H9 (cell line): Measurements from ENCODE around the gene BRI3. TPM values are rescaled to one million over a fixed set of nuclear protein-coding genes. Genes with fewer than 3 reads are reported as not detected.

ENCODE experiments used
- DNase-seq: peaks from one replicate; pipeline ENCODE4 v3.0.0-alpha.2; 2017
- H2AFZ ChIP-seq: one replicate; pipeline ENCODE4 v1.6.1; 2013; ENCODE audit warnings: mild to moderate bottlenecking, low read length, control low read depth, moderate library complexity
- H2AK5ac ChIP-seq: 2 replicates; pipeline ENCODE4 v1.6.1; 2013; ENCODE audit warnings: low read length, control low read depth, mixed read lengths; ENCODE audit not compliant: insufficient read length
- H2BK120ac ChIP-seq: one replicate; pipeline ENCODE4 v1.6.1; 2013; ENCODE audit warnings: low read depth, mild to moderate bottlenecking, low read length, control low read depth, inconsistent platforms; ENCODE audit not compliant: poor library complexity, severe bottlenecking
- H2BK12ac ChIP-seq: 2 replicates; pipeline ENCODE4 v1.6.1; 2013; ENCODE audit warnings: low read length, control low read depth, mixed read lengths, low read depth; ENCODE audit not compliant: insufficient read length
- H2BK15ac ChIP-seq: 2 replicates; pipeline ENCODE4 v1.6.1; 2013; ENCODE audit warnings: low read depth, low read length, control low read depth
- H2BK20ac ChIP-seq: one replicate; pipeline ENCODE4 v1.6.1; 2013; ENCODE audit warnings: low read depth, mild to moderate bottlenecking, low read length, control low read depth, inconsistent platforms; ENCODE audit not compliant: poor library complexity, severe bottlenecking
- H2BK5ac ChIP-seq: 2 replicates; pipeline ENCODE4 v1.6.1; 2013; ENCODE audit warnings: low read length, control low read depth, mixed read lengths; ENCODE audit not compliant: insufficient read length
- H3K14ac ChIP-seq: 2 replicates; pipeline ENCODE4 v1.6.1; 2013; ENCODE audit warnings: low read length, control low read depth; ENCODE audit not compliant: insufficient read depth
- H3K18ac ChIP-seq: 2 replicates; pipeline ENCODE4 v1.6.1; 2013; ENCODE audit warnings: low read depth, mild to moderate bottlenecking, mixed read lengths, low read length, control low read depth; ENCODE audit not compliant: insufficient read length
- H3K23ac ChIP-seq: 2 replicates; pipeline ENCODE4 v1.6.1; 2013; ENCODE audit warnings: low read length, control low read depth, mixed read lengths, low read depth; ENCODE audit not compliant: insufficient read length
- H3K23me2 ChIP-seq: 2 replicates; pipeline ENCODE4 v1.6.1; 2013; ENCODE audit warnings: low read depth, mild to moderate bottlenecking, mixed read lengths, low read length, control low read depth; ENCODE audit not compliant: insufficient read length, poor library complexity, severe bottlenecking
- H3K27ac ChIP-seq: 2 replicates; pipeline ENCODE4 v1.5.1; 2013; ENCODE audit warnings: low read length, control low read depth, mixed read lengths, low read depth; ENCODE audit not compliant: insufficient read length
- H3K27me3 ChIP-seq: 2 replicates; pipeline ENCODE4 v1.6.1; 2013; ENCODE audit warnings: low read length, control low read depth, inconsistent platforms; ENCODE audit not compliant: insufficient read depth
- H3K4ac ChIP-seq: 2 replicates; pipeline ENCODE4 v1.6.1; 2013; ENCODE audit warnings: low read depth, mild to moderate bottlenecking, control low read depth, inconsistent platforms, low read length, moderate library complexity
- H3K4me1 ChIP-seq: 2 replicates; pipeline ENCODE4 v1.6.1; 2013; ENCODE audit warnings: low read length, control low read depth, inconsistent platforms; ENCODE audit not compliant: insufficient read depth
- H3K4me2 ChIP-seq: 2 replicates; pipeline ENCODE4 v1.6.1; 2013; ENCODE audit warnings: low read length, control low read depth, mixed read lengths; ENCODE audit not compliant: insufficient read length, insufficient read depth
- H3K56ac ChIP-seq: 2 replicates; pipeline ENCODE4 v1.6.1; 2013; ENCODE audit warnings: low read depth, mild to moderate bottlenecking, mixed read lengths, low read length, control low read depth; ENCODE audit not compliant: insufficient read length
- H3K79me1 ChIP-seq: 2 replicates; pipeline ENCODE4 v1.6.1; 2013; ENCODE audit warnings: low read depth, mild to moderate bottlenecking, moderate library complexity, low read length, control low read depth, inconsistent platforms; ENCODE audit not compliant: insufficient read depth, poor library complexity, severe bottlenecking
- H3K79me2 ChIP-seq: 2 replicates; pipeline ENCODE4 v1.6.1; 2013; ENCODE audit warnings: low read length, control low read depth, inconsistent platforms; ENCODE audit not compliant: insufficient read depth
- H3K9ac ChIP-seq: 2 replicates; pipeline ENCODE4 v1.6.1; 2013; ENCODE audit warnings: low read length, control low read depth, mixed read lengths; ENCODE audit not compliant: insufficient read length; ENCODE audit errors: extremely low read depth
- H3K9me3 ChIP-seq: one replicate; pipeline ENCODE4 v1.6.1; 2013; ENCODE audit warnings: low read depth, low read length, inconsistent platforms; ENCODE audit not compliant: control insufficient read depth
- H3T11ph ChIP-seq: one replicate; pipeline ENCODE4 v1.6.1; 2013; ENCODE audit warnings: mild to moderate bottlenecking, low read length, control low read depth, inconsistent platforms
- H4K20me1 ChIP-seq: one replicate; pipeline ENCODE4 v1.6.1; 2013; ENCODE audit not compliant: control insufficient read depth, insufficient read length, insufficient read depth
- H4K5ac ChIP-seq: 2 replicates; pipeline ENCODE4 v1.6.1; 2013; ENCODE audit warnings: low read depth, mild to moderate bottlenecking, mixed read lengths, low read length, control low read depth; ENCODE audit not compliant: insufficient read length
- H4K8ac ChIP-seq: replicated peaks from 2 replicates; pipeline ENCODE4 v1.6.1; 2013; ENCODE audit warnings: low read length, control low read depth, mixed read lengths, low read depth; ENCODE audit not compliant: insufficient read length
- H4K91ac ChIP-seq: 2 replicates; pipeline ENCODE4 v1.6.1; 2013; ENCODE audit warnings: low read depth, mild to moderate bottlenecking, moderate library complexity, mixed read lengths, low read length, control low read depth; ENCODE audit not compliant: insufficient read length
- H3K27ac Mint-ChIP-seq, 3 experiments: 2 replicates in 2 of 3; 3 replicates in 1 of 3; pipeline ENCODE4 v1.8.0; 2020 to 2021; ENCODE audit warnings: mixed read lengths in 3 of 3, mild to moderate bottlenecking in 1 of 3, moderate library complexity in 1 of 3
- H3K27me3 Mint-ChIP-seq: 2 replicates; pipeline ENCODE4 v1.8.0; 2021; ENCODE audit warnings: low read depth, mild to moderate bottlenecking, moderate library complexity, mixed read lengths
- H3K36me3 Mint-ChIP-seq, 3 experiments: 2 replicates in 2 of 3; 3 replicates in 1 of 3; pipeline ENCODE4 v1.8.0; 2020 to 2021; ENCODE audit warnings: low read depth in 3 of 3, mixed read lengths in 3 of 3; ENCODE audit not compliant: insufficient read depth in 1 of 3
- H3K4me1 Mint-ChIP-seq, 2 experiments: 2 replicates each; pipeline ENCODE4 v1.8.0; 2020; ENCODE audit warnings: mixed read lengths in 2 of 2
- H3K4me3 Mint-ChIP-seq, 2 experiments: 2 replicates in 1 of 2; 3 replicates in 1 of 2; pipeline ENCODE4 v1.8.0; 2020 to 2021; ENCODE audit warnings: mild to moderate bottlenecking in 2 of 2, mixed read lengths in 2 of 2, moderate library complexity in 1 of 2
- H3K9me3 Mint-ChIP-seq, 2 experiments: 2 replicates in 1 of 2; 3 replicates in 1 of 2; pipeline ENCODE4 v1.8.0; 2020; ENCODE audit warnings: mild to moderate bottlenecking in 2 of 2, mixed read lengths in 2 of 2, moderate library complexity in 1 of 2
- CTCF ChIP-seq: fragments of 200-600 bp; sonication (generic); conservative IDR thresholded peaks from 3 replicates; pipeline ENCODE4 v1.8.0; 2021; ENCODE audit warnings: antibody characterized with exemption, mild to moderate bottlenecking
- WGBS: extraction: QIAGEN DNeasy Blood & Tissue Kit; methylation state at CpG from one replicate; pipeline ENCODE4 v1.1.7; 2013; ENCODE audit warnings: missing lambda C conversion rate, low lambda C conversion rate, mixed read lengths; ENCODE audit not compliant: insufficient read length; ENCODE audit errors: extremely low coverage; 5-methylcytosine and 5-hydroxymethylcytosine counted together
- total RNA-seq: library from RNA; stranded (reverse); gene quantifications from 2 replicates; pipeline ENCODE4 v1.2.1, GENCODE V29; 2021

Gene BRI3
- total RNA-seq, 1 experiment from 2014 or later = 102 TPM

GRCh38 chr7:98286701-98287485 is 5.4 kb downstream of the BRI3 start:
- peak; percentile 41 for DNase-seq
- Histone ChIP-seq H4K5ac (no peak overlapping the region), H3K79me1 (peaks cover 6% of the 10 kb centered on the region), H3K9ac (no peak overlapping the region), H3K4ac (no peak overlapping the region), H3K4me1 (no peaks in the 10 kb centered on the region; the same call in 1 of the 2 replicates), H3K9me3 (no peaks in the 10 kb centered on the region), H4K91ac (no peak overlapping the region), H3K79me2 (peaks cover 2% of the 10 kb centered on the region; the same call in 1 of the 2 replicates), H3K4me2 (no peak overlapping the region), H2BK120ac (no peak overlapping the region), H2BK15ac (no peak overlapping the region), H3K18ac (no peak overlapping the region), H4K20me1 (no peaks in the 10 kb centered on the region), H2BK5ac (no peak overlapping the region), H3K27ac (no peak overlapping the region), H3K23ac (no peak overlapping the region), H3K27me3 (no peaks in the 10 kb centered on the region), H4K8ac (no peak overlapping the region), H3K14ac (no peak overlapping the region), H3K23me2 (peaks cover 6% of the 10 kb centered on the region), H2AK5ac (no peak overlapping the region), H3K56ac (no peak overlapping the region), H2BK12ac (no peak overlapping the region), H3T11ph (no peak overlapping the region), H2AFZ (no peak overlapping the region), H2BK20ac (no peak overlapping the region)
- peaks cover 6 to 34% (median 28%) of the 10 kb centered on the region in 3 experiments for H3K36me3 Mint-ChIP-seq
- WGBS = no CpG with 5 or more reads among the region's 21 CpGs
- 0 out of 5 replicates have a peak overlapping the region, but pooled peaks of 1 of the 2 experiments have one; percentile 7 for H3K4me3 Mint-ChIP-seq
- H3K4me1 Mint-ChIP-seq = peaks cover 33 to 46% of the 10 kb centered on the region in 2 experiments
- H3K27me3 Mint-ChIP-seq = no peaks in the 10 kb centered on the region
- TF ChIP-seq CTCF = no peak
- peak overlapping the region; percentile 34 to 95 (median 86); a peak in 2 of 7 replicates for H3K27ac Mint-ChIP-seq
- no peaks in the 10 kb centered on the region for H3K9me3 Mint-ChIP-seq
